Activated CD4-positive, alpha-beta T cell treated with anti-CD3 and anti-CD28 coated beads for 36 hours (primary cell): ENCODE results near the gene OSBPL10. TPM values are rescaled to one million over a fixed set of nuclear protein-coding genes. Genes with fewer than 3 reads are reported as not detected.

Experiments
- ATAC-seq: fragments of 200-7000 bp; cut with Tn5 transposase; one replicate; pipeline ENCODE4 v1.10.0; 2021; ENCODE audit warnings: mild to moderate bottlenecking, moderate library complexity
- CTCF ChIA-PET: fragments of 350-600 bp; sonication (Branson Sonifier 250); formaldehyde crosslinking; loops from one replicate; lab custom pipeline; 2021; ENCODE audit warnings: antibody characterized with exemption; lab: Charles Lee
- POLR2A ChIA-PET: fragments of 350-600 bp; sonication (Branson Sonifier 250); formaldehyde crosslinking; loops from one replicate; lab custom pipeline; 2021; ENCODE audit warnings: antibody characterized with exemption, inconsistent platforms; lab: Charles Lee
- DNase-seq: peaks from one replicate; pipeline ENCODE4 v3.0.0-alpha.2; 2020
- H3K27ac Mint-ChIP-seq: one replicate; pipeline ENCODE4 v1.8.0; 2021; ENCODE audit warnings: mixed read lengths
- H3K27me3 Mint-ChIP-seq: one replicate; pipeline ENCODE4 v1.8.0; 2021; ENCODE audit warnings: mixed read lengths
- H3K36me3 Mint-ChIP-seq: one replicate; pipeline ENCODE4 v1.8.0; 2021; ENCODE audit warnings: low read depth, mixed read lengths
- H3K4me1 Mint-ChIP-seq: one replicate; pipeline ENCODE4 v1.8.0; 2021; ENCODE audit warnings: mixed read lengths
- H3K4me3 Mint-ChIP-seq: one replicate; pipeline ENCODE4 v1.8.0; 2021; ENCODE audit warnings: mild to moderate bottlenecking, moderate library complexity, mixed read lengths
- H3K9me3 Mint-ChIP-seq: one replicate; pipeline ENCODE4 v1.8.0; 2021; ENCODE audit warnings: low read depth, mixed read lengths
- intact Hi-C, 2 experiments: fragments of 100-400 bp; cut with DNase I in 1 of 2; cut with micrococcal nuclease in 1 of 2; formaldehyde crosslinking; loops; one replicate each; pipeline versions ENCODE4 v1.14.2 to v1.15.1; 2022 to 2024; cut with DNase I, micrococcal nuclease
- total RNA-seq, 2 experiments: library from RNA; stranded (reverse); gene quantifications; one replicate each; pipeline ENCODE4 v1.2.3, GENCODE V29; 2021

The OSBPL10 gene
- total RNA-seq, 2 experiments from 2014 or later: 11.2 to 11.8 TPM

GRCh38 chr3:31765871-31766270, 215.2 kb downstream of the OSBPL10 start:
- DNase-seq: no peak
- Mint-ChIP-seq H3K4me3 (no peak overlapping the region), H3K9me3 (no peaks in the 10 kb centered on the region), H3K36me3 (no peaks in the 10 kb centered on the region), H3K4me1 (peaks cover 35% of the 10 kb centered on the region), H3K27me3 (peaks cover 2% of the 10 kb centered on the region), H3K27ac (no peak overlapping the region)
- ATAC-seq: no peak
- intact Hi-C loops: loop anchor here (5.0 kb wide), 3 partner anchors 129 to 999 kb away; partner anchors contain the start of gene STT3B (in 1 of the 2)
- ChIA-PET CTCF (interaction anchor here (0.6 to 1.4 kb wide), 2 partner anchors 14 to 73 kb away, joined by 3 read pairs; no protein-coding TSS in a partner anchor), POLR2A (no interaction called here)

DNA sequence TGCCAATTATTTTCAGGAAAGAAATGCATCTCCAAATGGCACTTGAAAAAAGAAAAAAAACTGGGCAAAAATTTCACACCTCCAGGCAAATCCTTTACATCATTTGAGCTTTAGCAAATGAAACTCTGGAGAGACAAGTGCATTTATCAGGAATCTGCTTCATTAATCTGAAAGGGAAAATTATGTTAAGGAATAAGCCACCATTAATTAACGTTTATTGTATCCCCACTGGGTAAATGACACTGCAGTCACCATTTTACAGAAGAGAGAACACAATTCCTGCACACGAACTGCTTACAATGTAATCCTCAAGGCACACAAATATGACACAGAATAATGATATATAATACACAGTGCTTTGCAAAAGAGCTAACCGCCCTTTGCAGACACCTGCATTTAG, 217.3 kb downstream of the OSBPL10 start:
- Mint-ChIP-seq H3K4me3 (no peak overlapping the region), H3K36me3 (no peaks in the 10 kb centered on the region), H3K9me3 (no peaks in the 10 kb centered on the region), H3K27me3 (no peaks in the 10 kb centered on the region), H3K4me1 (peaks cover 33% of the 10 kb centered on the region), H3K27ac (no peak overlapping the region)
- no peak for DNase-seq
- ChIA-PET POLR2A (no interaction called here), CTCF (interaction anchor here (0.7 kb wide), 1 partner anchor 60 kb away, joined by 3 read pairs; no protein-coding TSS in a partner anchor)
- ATAC-seq: no peak
- intact Hi-C loops: no loop called here

GRCh38 chr3:31762888-31763351, 218.1 kb downstream of the OSBPL10 start:
- intact Hi-C loops: no loop called here
- DNase-seq (no peak), ATAC-seq (no peak)
- CTCF ChIA-PET: interaction anchor here (0.7 kb wide), 1 partner anchor 59 kb away, joined by 3 read pairs; no protein-coding TSS in a partner anchor
- H3K27ac Mint-ChIP-seq: peak overlapping the region; percentile 29
- H3K4me3 Mint-ChIP-seq: no peak overlapping the region
- H3K4me1 Mint-ChIP-seq: peaks cover 33% of the 10 kb centered on the region
- POLR2A ChIA-PET: no interaction called here
- H3K27me3 Mint-ChIP-seq: peaks cover 2% of the 10 kb centered on the region
- H3K36me3 Mint-ChIP-seq: no peaks in the 10 kb centered on the region
- no peaks in the 10 kb centered on the region for H3K9me3 Mint-ChIP-seq

DNA sequence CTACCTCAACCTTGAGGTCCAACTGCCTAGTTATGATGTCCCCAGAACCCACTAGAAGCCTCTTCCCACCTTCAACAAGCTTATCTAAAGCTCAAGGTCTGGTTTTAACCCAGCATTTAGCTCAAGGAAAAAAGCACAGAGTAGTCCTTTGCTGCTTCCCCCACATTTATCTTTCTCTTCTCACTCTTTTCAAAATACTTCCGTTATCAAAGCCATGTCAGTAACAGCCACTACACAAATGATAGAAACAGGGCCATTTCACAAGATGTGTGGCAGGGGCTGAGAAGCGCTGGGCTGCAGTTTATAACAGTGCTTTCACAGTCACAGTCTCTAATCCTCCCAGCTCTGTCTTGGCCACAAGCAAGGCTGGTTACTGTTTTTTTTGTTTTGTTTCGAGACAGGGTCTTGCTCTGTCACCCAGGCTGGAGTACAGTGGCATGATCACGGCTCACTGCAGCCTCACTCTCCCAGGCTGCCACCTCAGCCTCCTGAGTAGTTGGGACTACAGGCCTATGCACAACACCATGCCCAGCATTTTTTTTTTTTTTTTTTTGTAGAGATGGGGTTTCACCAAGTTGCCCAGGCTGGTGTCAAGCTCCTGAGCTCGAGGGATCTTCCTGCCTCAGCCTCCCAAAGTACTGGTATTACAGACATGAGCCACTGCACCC, 218.8 kb downstream of the OSBPL10 start:
- Mint-ChIP-seq H3K27me3 (peaks cover 2% of the 10 kb centered on the region), H3K4me1 (peaks cover 33% of the 10 kb centered on the region), H3K4me3 (no peak overlapping the region), H3K27ac (peak overlapping the region; percentile 22), H3K36me3 (no peaks in the 10 kb centered on the region), H3K9me3 (no peaks in the 10 kb centered on the region)
- ChIA-PET POLR2A (no interaction called here), CTCF (no interaction called here)
- peak; percentile 47 for ATAC-seq
- intact Hi-C loops: no loop called here
- no peak for DNase-seq

- intact Hi-C loops: no loop called here
- H3K9me3 Mint-ChIP-seq: no peaks in the 10 kb centered on the region
- H3K4me3 Mint-ChIP-seq: no peak overlapping the region
- no peak overlapping the region for H3K27ac Mint-ChIP-seq
- ChIA-PET CTCF (no interaction called here), POLR2A (interaction anchor here (0.6 kb wide), 2 partner anchors 42 to 1012 kb away, joined by 4 read pairs; no protein-coding TSS in a partner anchor)
- no peaks in the 10 kb centered on the region for H3K36me3 Mint-ChIP-seq
- H3K27me3 Mint-ChIP-seq: peaks cover 2% of the 10 kb centered on the region
- H3K4me1 Mint-ChIP-seq: peaks cover 44% of the 10 kb centered on the region
- no peak for DNase-seq
- ATAC-seq: no peak
Measured at GRCh38 chr3:31760654-31761053, 220.4 kb downstream of the OSBPL10 start.

DNA sequence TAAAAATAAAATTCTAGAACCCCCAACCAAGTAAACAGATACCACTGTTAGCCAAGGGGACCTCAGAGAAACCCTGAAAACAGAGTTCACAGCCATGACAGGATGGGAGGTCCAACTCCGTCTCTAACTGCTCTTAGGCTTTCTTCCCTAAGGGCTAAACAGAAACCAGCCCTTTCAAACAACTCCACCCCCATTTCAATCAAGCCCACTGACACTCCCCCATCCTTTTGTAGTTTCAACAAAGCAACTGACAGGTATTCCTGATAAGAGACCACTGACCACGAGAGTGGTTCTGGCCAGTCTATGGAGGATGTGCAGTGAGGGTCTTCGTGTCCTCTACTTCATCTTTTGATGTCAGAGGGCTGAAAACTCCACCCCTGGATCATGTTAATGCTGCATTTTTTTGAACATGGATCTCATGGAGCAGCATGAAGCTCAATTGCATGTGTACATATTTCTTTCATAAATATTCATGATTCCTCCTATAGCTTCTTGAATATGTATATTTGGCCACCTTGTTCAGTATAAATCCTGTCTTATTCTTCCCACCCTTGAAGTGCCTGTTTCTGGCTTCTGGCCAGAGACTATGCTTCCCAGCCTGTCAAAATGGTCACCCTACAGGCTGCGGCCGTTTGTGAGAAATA, 222.6 kb downstream of the OSBPL10 start:
- CTCF ChIA-PET: no interaction called here
- H3K36me3 Mint-ChIP-seq: no peaks in the 10 kb centered on the region
- H3K27ac Mint-ChIP-seq: peak overlapping the region; percentile 34
- no peak overlapping the region for H3K4me3 Mint-ChIP-seq
- H3K9me3 Mint-ChIP-seq: no peaks in the 10 kb centered on the region
- no peak for ATAC-seq
- H3K27me3 Mint-ChIP-seq: peaks cover 2% of the 10 kb centered on the region
- peaks cover 58% of the 10 kb centered on the region for H3K4me1 Mint-ChIP-seq
- intact Hi-C loops: loop anchor here (5.0 to 10.0 kb wide), 5 partner anchors 169 to 684 kb away; partner anchors contain the start of gene STT3B (in 1 of the 2)
- POLR2A ChIA-PET: no interaction called here
- no peak for DNase-seq

GRCh38 chr3:31755926-31756658, 225.0 kb downstream of the OSBPL10 start:
- peaks cover 48% of the 10 kb centered on the region for H3K4me1 Mint-ChIP-seq
- no peaks in the 10 kb centered on the region for H3K36me3 Mint-ChIP-seq
- intact Hi-C loops: loop anchor here (1.0 to 10.0 kb wide), 7 partner anchors 16 to 681 kb away; partner anchors contain the start of gene STT3B (in 1 of the 2)

DNA sequence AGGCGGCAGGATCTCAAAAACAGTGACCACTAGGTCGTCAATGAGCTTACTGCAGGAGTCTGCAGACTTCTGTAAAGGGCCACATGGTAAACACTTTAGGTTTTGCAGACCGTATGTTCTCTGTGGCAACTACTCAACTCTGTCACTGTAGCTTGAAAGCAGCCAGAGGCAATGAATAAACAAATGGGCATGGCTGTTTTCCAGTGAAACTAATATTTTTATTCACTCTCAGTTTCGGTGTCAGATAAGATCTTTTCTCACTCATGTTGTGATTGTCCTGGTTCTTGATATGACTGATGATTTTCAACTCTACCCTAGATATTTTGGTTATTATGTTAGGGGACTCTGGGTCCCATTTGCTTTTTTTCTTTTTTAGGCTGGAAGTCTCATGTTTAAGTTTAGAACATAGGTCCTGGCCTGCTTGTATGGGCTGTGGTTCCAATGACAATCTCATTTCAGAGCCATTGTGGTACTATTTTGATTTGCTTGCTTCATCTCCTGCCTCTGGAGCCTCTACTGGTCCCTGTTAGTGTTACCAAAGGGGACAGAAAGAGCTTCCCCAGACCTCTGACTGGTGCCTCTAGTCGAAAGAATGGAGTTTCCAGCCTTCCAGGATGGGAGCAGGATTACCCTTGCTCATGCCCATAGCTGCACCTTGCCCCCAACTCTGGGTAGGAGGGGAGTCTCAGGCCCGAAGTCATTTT, 226.3 kb downstream of the OSBPL10 start:
- ChIA-PET CTCF (interaction anchor here (0.8 to 1.4 kb wide), 4 partner anchors 18 to 169 kb away, joined by 3 read pairs; no protein-coding TSS in a partner anchor), POLR2A (no interaction called here)
- Mint-ChIP-seq H3K4me1 (peaks cover 48% of the 10 kb centered on the region), H3K9me3 (no peaks in the 10 kb centered on the region), H3K27ac (peak overlapping the region; percentile 95), H3K4me3 (no peak overlapping the region), H3K27me3 (peaks cover 2% of the 10 kb centered on the region), H3K36me3 (no peaks in the 10 kb centered on the region)
- ATAC-seq: peak; percentile 57
- no peak for DNase-seq
- intact Hi-C loops: loop anchor here (1.0 to 10.0 kb wide), 7 partner anchors 18 to 680 kb away; partner anchors contain the start of gene STT3B (in 1 of the 2)

More at GRCh38 chr3:31755926-31756658, 225.0 kb downstream of the OSBPL10 start:
- ATAC-seq: peak; percentile 85
- ChIA-PET POLR2A (interaction anchor here (0.6 kb wide), 2 partner anchors 284 to 1106 kb away, joined by 3 read pairs; no protein-coding TSS in a partner anchor), CTCF (interaction anchor here (0.8 to 1.6 kb wide), 5 partner anchors 13 to 296 kb away, joined by 3 to 8 read pairs (median 3); no protein-coding TSS in a partner anchor)
- Mint-ChIP-seq H3K27me3 (peaks cover 2% of the 10 kb centered on the region), H3K4me3 (peak overlapping the region; percentile 55), H3K27ac (peak overlapping the region; percentile 95), H3K9me3 (no peaks in the 10 kb centered on the region)
- DNase-seq: peak; percentile 68

DNA sequence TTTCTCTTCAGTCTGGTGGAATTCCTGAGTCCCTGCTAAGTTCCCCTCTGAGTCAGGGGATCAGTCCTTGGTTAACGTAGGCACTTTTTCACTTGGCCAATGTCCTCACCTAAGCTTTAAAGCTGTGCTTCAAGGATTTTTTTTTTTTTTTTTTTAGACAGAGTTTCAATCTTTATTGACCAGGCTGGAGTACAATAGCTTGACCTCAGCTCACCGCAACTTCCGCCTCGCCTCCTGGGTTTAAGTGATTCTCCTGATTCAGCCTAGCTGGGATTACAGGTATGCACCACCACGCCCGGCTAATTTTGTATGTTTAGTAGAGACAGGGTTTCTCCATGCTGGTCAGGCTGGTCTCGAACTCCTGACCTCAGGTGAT, 228.0 kb downstream of the OSBPL10 start:
- ChIA-PET POLR2A (no interaction called here), CTCF (interaction anchor here (0.6 to 1.2 kb wide), 3 partner anchors 15 to 210 kb away, joined by 3 to 5 read pairs (median 4); no protein-coding TSS in a partner anchor)
- no peak overlapping the region for H3K27ac Mint-ChIP-seq
- H3K9me3 Mint-ChIP-seq: no peaks in the 10 kb centered on the region
- no peaks in the 10 kb centered on the region for H3K27me3 Mint-ChIP-seq
- ATAC-seq: no peak
- no peak for DNase-seq
- no peaks in the 10 kb centered on the region for H3K36me3 Mint-ChIP-seq
- intact Hi-C loops: loop anchor here in 1 of 2 experiments (10.0 kb wide), 1 partner anchor 678 kb away; no protein-coding TSS in a partner anchor
- H3K4me3 Mint-ChIP-seq: no peak overlapping the region
- peaks cover 41% of the 10 kb centered on the region for H3K4me1 Mint-ChIP-seq

DNA sequence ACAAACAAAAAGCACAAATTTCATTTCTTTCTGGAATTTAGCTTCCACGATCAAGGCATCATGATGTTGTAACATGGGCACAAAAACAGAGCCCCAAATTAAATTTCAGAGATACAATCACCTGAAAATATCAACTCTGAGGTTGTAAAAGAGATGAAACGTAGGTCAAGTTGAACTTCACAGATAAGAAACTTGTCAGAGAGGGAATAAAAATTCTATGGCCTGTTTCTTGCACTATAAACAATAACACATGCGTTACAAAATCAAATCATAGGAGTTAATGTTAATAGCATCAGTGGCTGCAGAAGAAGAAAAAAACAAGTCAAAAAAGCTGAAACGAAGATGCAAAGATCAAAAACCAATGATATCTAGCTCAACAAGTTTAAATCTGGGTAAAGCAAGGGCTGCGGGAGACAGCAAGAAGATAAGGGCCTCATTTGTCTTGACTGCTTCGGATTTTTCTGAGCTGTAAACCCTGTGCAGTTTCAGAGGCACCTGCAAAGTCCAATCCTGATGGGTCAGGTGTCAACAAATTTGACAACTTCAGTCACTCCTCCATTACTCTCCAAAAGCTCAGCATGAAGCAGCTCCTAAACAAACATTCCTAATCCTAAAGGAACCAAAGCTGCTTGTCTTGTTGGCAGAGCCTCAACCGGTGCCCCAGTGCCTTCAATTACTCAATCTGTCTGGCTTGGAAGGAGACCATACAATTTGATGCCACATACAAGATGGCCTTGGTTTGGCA, 228.6 kb downstream of the OSBPL10 start:
- ATAC-seq (no peak), DNase-seq (no peak)
- intact Hi-C loops: loop anchor here in 1 of 2 experiments (10.0 kb wide), 1 partner anchor 678 kb away; no protein-coding TSS in a partner anchor
- no peak overlapping the region for H3K27ac Mint-ChIP-seq
- H3K4me1 Mint-ChIP-seq: peaks cover 35% of the 10 kb centered on the region
- POLR2A ChIA-PET: no interaction called here
- CTCF ChIA-PET: interaction anchor here (0.6 to 1.2 kb wide), 4 partner anchors 13 to 292 kb away, joined by 3 to 5 read pairs (median 4); no protein-coding TSS in a partner anchor
- H3K36me3 Mint-ChIP-seq: no peaks in the 10 kb centered on the region
- H3K4me3 Mint-ChIP-seq: no peak overlapping the region
- H3K27me3 Mint-ChIP-seq: no peaks in the 10 kb centered on the region
- no peaks in the 10 kb centered on the region for H3K9me3 Mint-ChIP-seq
